Ascending aorta (tissue), 2 donors: ENCODE results near the gene TRAF3. TPM values are rescaled to one million over a fixed set of nuclear protein-coding genes. Genes with fewer than 3 reads are reported as not detected.

Source experiments
- DNase-seq, 2 donors: peaks; one replicate each; pipeline ENCODE4 v3.0.0-alpha.2; 2019; ENCODE audit warnings: low spot score in 2 of 2
- H3K27ac ChIP-seq, 2 donors: fragments of 200-600 bp; sonication (generic); one replicate each; pipeline ENCODE4 v1.5.1; 2016 to 2017; ENCODE audit warnings: mild to moderate bottlenecking in 1 of 2
- H3K27me3 ChIP-seq: fragments of 200-600 bp; sonication (generic); one replicate; pipeline ENCODE4 v1.5.1; 2017
- H3K36me3 ChIP-seq, 2 donors: fragments of 200-600 bp; sonication (generic); one replicate each; pipeline ENCODE4 v1.5.1; 2016
- H3K4me1 ChIP-seq, 2 donors: fragments of 200-600 bp; sonication (generic); one replicate each; pipeline ENCODE4 v1.5.1; 2016 to 2017; ENCODE audit warnings: mild to moderate bottlenecking in 1 of 2
- H3K4me3 ChIP-seq, 2 donors: fragments of 200-600 bp; sonication (generic); one replicate each; pipeline ENCODE4 v1.5.1; 2016 to 2017; ENCODE audit warnings: mild to moderate bottlenecking in 1 of 2
- H3K9me3 ChIP-seq, 2 donors: fragments of 200-600 bp; sonication (generic); one replicate each; pipeline ENCODE4 v1.5.1; 2016
- CTCF ChIP-seq, 3 experiments: fragments of 200-600 bp in 2 of 3; fragments of 450-650 bp in 1 of 3; sonication (generic) in 2 of 3; IDR thresholded peaks; one replicate each; pipeline ENCODE4 v1.5.1; 2016 to 2019; ENCODE audit warnings: antibody characterized with exemption in 3 of 3, mild to moderate bottlenecking in 1 of 3, moderate library complexity in 1 of 3
- intact Hi-C: fragments of 100-400 bp; cut with DNase I; formaldehyde crosslinking; loops from one replicate; pipeline ENCODE4 v1.15.1; 2023
- total RNA-seq: library from RNA; depleted of rRNA; stranded (reverse); fragments of >200 nt; gene quantifications from one replicate; pipeline ENCODE4 v1.1.0, GENCODE V29; 2016

TRAF3 gene
- total RNA-seq, 1 donor from 2014 or later, result 12.2 TPM

GRCh38 chr14:102840771-102841528, 63.7 kb downstream of the TRAF3 start:
- H3K4me1 ChIP-seq, result no peaks in the 10 kb centered on the region
- H3K36me3 ChIP-seq, result no peaks in the 10 kb centered on the region
- no peak overlapping the region for H3K27ac ChIP-seq
- no peaks in the 10 kb centered on the region for H3K9me3 ChIP-seq
- intact Hi-C loops, result no loop called here
- H3K27me3 ChIP-seq, result no peaks in the 10 kb centered on the region
- DNase-seq, result no peak
- no peak overlapping the region for H3K4me3 ChIP-seq
- no peak for TF ChIP-seq CTCF (IDR thresholded peaks at IDR 0.05)

DNA sequence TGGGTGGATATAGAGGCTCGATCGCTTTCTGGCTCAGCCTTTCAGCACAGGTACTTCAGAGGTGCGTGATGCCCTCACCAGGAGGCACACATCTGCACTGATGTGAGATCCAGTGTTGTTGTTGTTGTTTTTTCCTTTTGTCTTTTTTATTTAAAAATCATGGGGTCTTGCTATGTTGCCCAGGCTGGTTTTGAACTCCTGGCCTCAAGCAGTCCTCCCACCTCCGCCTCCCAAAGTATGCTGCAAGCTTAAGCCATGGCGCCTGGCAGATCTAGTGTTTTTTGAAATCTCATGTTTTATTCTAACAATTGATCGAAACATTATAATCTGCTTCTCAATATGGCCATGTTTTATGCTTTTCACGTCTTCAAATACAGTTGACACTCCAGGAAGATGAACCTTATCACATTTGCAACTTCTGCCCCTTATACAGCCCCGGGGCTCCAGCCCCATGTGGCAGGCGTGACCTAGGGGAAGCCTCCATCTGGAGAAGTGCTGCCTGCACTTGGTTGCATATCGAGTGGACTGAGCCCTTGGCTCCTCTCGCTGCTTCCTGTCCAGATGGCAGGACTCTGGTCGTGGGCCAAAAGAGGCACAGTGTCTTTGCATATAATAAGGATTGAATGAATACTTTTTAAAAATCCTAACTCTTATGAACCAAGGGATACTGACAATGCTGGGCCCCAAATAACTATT, 71.7 kb downstream of the TRAF3 start:
- peak overlapping the region in 1 of 2 donors; percentile 45 for H3K4me3 ChIP-seq
- intact Hi-C loops, result no loop called here
- no peak for TF ChIP-seq CTCF (IDR thresholded peaks at IDR 0.05)
- H3K27me3 ChIP-seq, result no peaks in the 10 kb centered on the region
- H3K27ac ChIP-seq, result peak overlapping the region in 1 of 2 donors; percentile 38
- H3K4me1 ChIP-seq, result peaks cover 0 to 3% of the 10 kb centered on the region in 2 donors
- H3K36me3 ChIP-seq, result no peaks in the 10 kb centered on the region
- H3K9me3 ChIP-seq, result no peaks in the 10 kb centered on the region
- DNase-seq, result peak in 1 of 2 donors; percentile 63

DNA sequence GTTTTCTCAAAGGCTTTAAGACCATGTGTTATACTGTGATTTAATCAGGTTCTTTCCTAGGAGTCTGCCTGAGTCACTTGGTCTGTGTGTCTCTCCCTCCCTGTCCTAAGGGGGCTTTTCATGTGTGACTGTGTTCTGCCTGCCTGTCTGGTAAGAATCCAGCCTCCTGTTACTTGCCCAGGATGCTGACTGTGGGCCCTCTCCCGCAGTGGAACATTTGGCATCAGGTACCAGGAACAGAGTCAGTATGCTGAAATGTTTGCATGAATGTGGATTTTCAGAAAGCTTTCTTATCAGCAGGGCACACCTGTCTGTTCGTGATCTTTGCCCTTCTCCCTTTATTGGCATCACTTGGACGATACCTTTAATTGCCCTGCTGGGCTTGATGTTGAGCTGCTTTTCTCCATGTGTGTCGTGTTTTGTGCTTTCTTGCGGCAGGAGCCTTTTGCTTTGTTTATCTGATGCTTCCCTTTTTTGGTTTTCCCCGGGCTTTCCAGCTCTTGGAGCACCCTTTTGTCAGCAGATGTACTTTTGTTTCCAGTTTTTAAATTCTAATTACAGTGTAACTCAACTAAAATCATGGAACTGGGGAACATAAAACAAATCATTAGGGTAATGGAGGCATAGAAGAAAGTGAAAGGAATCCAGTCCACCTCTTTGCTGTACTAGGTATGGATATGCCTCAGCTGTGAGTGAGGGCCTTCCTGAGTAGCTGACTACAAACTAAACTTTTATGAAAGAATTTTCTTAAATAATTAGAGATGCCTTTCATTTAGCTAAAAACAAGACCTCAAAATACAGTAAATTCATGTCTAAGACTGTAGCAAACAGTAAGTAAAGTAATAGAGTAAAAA, 72.5 kb downstream of the TRAF3 start:
- Histone ChIP-seq H3K4me1 (peaks cover 0 to 3% of the 10 kb centered on the region in 2 donors), H3K27ac (peak overlapping the region; percentile 38 to 53), H3K4me3 (peak overlapping the region in 1 of 2 donors; percentile 45), H3K27me3 (no peaks in the 10 kb centered on the region), H3K36me3 (no peaks in the 10 kb centered on the region), H3K9me3 (no peaks in the 10 kb centered on the region)
- DNase-seq, result peak in 1 of 2 donors; percentile 58
- intact Hi-C loops, result no loop called here
- TF ChIP-seq CTCF (IDR thresholded peaks at IDR 0.05), result no peak

DNA sequence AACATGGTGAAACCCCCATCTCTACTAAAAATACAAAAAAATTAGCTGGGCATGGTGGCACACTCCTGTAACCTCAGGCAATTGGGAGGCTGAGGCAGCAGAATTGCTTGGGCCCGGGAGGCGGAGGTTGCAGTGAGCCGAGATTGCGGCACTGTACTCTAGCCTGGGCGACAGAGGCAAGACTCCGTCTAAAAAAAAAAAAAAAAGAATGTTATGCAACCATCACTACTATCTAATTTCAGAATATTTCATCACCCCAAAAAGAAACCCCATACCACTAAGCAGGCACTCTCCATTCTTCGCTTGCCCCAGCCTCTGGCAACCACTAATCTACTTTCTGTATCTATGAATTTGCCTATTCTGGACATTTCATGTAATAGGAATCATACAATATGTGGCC, 76.4 kb downstream of the TRAF3 start:
- H3K4me1 ChIP-seq, result peaks cover 0 to 7% of the 10 kb centered on the region in 2 donors
- no peaks in the 10 kb centered on the region for H3K27me3 ChIP-seq
- intact Hi-C loops, result no loop called here
- peak in 1 of 2 donors; percentile 55 for DNase-seq
- no peak overlapping the region for H3K4me3 ChIP-seq
- no peak for TF ChIP-seq CTCF (IDR thresholded peaks at IDR 0.05)
- no peaks in the 10 kb centered on the region for H3K36me3 ChIP-seq
- no peaks in the 10 kb centered on the region for H3K9me3 ChIP-seq
- H3K27ac ChIP-seq, result no peak overlapping the region

- intact Hi-C loops, result no loop called here
- no peak overlapping the region for H3K4me3 ChIP-seq
Observed at GRCh38 chr14:102854091-102854703, 76.9 kb downstream of the TRAF3 start.

More at GRCh38 chr14:102854091-102854703, 76.9 kb downstream of the TRAF3 start:
- Histone ChIP-seq H3K4me1 (peaks cover 0 to 4% of the 10 kb centered on the region in 2 donors), H3K9me3 (no peaks in the 10 kb centered on the region), H3K27ac (no peak overlapping the region), H3K27me3 (no peaks in the 10 kb centered on the region), H3K36me3 (no peaks in the 10 kb centered on the region)
- DNase-seq, result no peak
- no peak for TF ChIP-seq CTCF (IDR thresholded peaks at IDR 0.05)
